ENCODE data around the gene AKT2. TPM values are rescaled to one million over a fixed set of nuclear protein-coding genes. Genes with fewer than 3 reads are reported as not detected.

AKT2 gene
- total and polyA plus RNA-seq, 8 donors, result 49.2 to 79.3 (median 55.4) TPM

GRCh38 chr19:40200341-40201099, 84.6 kb downstream of the AKT2 start:
- ATAC-seq, result no peak
- no peak for FAIRE-seq
- no peak overlapping the region for H3K27ac ChIP-seq
- H3K27me3 ChIP-seq, result no peaks in the 10 kb centered on the region
- DNase-seq, result no peak
- 84 to 97% methylated on average over 9 of the region's 9 CpGs for WGBS, 2 donors
- H3K4me3 ChIP-seq, result no peak overlapping the region
- H3K9me3 ChIP-seq, result no peaks in the 10 kb centered on the region
- no peaks in the 10 kb centered on the region for H3K36me3 ChIP-seq
- no peaks in the 10 kb centered on the region for H3K4me1 ChIP-seq
- no peak for TF ChIP-seq CTCF (IDR thresholded peaks at IDR 0.05)
- intact Hi-C loops (cut with DNase I), result no loop called here

DNA sequence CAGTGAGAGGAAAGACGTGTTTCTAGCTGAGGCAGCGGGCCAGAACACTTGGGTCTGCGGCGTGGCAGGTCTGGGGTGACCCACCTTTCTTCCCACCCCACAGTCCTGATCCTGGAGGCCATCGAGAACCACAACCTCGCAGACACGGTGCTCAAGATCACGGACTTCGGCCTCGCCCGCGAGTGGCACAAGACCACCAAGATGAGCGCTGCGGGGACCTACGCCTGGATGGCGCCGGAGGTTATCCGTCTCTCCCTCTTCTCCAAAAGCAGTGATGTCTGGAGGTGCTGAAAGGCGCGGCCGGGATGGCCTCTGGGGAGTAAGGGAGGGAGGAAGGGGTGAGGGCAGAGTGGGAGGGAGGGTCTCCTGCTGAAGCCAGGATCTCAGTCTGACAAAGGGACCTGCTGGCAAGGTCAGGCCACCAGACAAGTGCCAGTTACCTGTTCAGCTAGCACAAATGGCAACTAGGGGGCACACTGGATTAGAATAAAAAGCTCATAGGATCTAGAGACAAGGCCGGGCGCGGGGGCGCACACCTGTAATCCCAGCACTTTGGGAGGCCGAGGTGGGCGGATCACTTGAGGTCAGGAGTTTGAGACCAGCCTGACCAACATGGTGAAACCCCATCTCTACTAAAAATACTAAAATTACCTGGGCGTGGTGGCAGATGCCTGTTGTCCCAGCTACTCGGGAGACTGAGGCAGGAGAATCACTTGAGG, 86.7 kb downstream of the AKT2 start:
- Histone ChIP-seq H3K27ac (no peak overlapping the region), H3K36me3 (no peaks in the 10 kb centered on the region), H3K4me3 (no peak overlapping the region), H3K27me3 (no peaks in the 10 kb centered on the region), H3K9me3 (no peaks in the 10 kb centered on the region), H3K4me1 (no peaks in the 10 kb centered on the region)
- TF ChIP-seq CTCF (IDR thresholded peaks at IDR 0.05), result no peak
- WGBS, 2 donors, result 95 to 96% methylated on average over 29 of the region's 29 CpGs
- DNase-seq (no peak), ATAC-seq (no peak), FAIRE-seq (no peak)
- intact Hi-C loops (cut with DNase I), result no loop called here

DNA sequence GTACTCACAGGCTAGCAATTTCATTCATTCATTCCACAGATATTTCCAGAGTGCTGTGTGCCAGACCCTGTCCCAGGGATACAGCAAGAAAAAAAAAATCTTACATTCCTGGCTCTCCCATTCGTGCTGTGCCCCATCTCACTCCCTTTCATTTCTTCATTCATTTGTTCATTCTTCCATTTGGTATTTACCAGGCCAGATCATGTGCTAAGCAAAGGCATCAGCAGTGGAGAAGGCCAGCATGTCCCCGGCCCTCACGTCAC, 91.6 kb downstream of the AKT2 start:
- Histone ChIP-seq H3K36me3 (no peaks in the 10 kb centered on the region), H3K27ac (no peak overlapping the region), H3K4me1 (peaks cover 0 to 8% (median 7%) of the 10 kb centered on the region in 3 donors), H3K9me3 (no peaks in the 10 kb centered on the region), H3K4me3 (no peak overlapping the region), H3K27me3 (no peaks in the 10 kb centered on the region)
- no peak for ATAC-seq
- TF ChIP-seq CTCF (IDR thresholded peaks at IDR 0.05), result no peak
- intact Hi-C loops (cut with DNase I), result no loop called here
- 88 to 92% methylated on average over 3 of the region's 3 CpGs for WGBS, 2 donors
- DNase-seq, result no peak
- no peak for FAIRE-seq

DNA sequence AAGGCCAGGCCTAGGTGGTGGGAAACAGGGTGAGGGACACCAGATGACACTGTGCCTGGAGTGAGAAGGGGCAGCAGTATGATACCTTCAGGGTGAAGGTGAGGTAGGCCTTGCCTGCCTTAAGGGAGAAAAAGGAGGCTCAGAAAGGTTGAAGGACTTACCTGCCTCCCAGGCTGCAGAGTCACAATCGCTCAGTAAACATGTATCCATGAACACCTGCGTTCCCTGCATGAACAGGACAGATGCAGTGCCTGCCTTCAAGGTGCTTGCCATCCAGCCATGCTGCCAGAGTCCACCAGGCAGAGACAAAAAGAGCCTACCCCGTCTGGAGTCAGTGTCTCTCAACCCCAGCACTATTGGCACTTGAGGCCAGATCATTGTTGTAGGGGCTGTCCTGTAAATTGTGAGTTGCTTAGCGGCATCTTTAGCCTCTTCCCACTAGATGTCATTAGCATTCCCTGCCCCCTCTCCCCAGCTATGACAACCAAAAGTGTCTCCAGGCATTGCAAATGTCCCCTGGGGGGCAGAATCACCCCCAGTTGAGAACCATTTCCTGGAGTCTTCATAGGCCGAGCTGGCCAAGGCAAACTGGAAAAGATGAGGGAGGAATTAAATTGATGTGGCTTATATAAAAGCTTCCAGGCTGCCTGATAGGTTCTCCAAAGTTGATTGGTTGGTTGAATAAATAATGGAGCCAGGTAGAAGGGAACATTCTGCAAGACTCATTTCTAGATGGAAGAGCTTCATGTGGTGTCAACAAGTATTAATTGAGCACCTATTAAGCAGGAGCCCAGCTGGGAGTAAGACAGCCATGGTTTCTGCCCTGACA, 92.2 kb downstream of the AKT2 start:
- FAIRE-seq, result no peak

More for the DNA sequence above, 92.2 kb downstream of the AKT2 start:
- H3K27me3 ChIP-seq, result no peaks in the 10 kb centered on the region
- no peak overlapping the region for H3K4me3 ChIP-seq
- DNase-seq (no peak), ATAC-seq (no peak)
- no peaks in the 10 kb centered on the region for H3K36me3 ChIP-seq
- no peaks in the 10 kb centered on the region for H3K9me3 ChIP-seq
- intact Hi-C loops (cut with DNase I), result no loop called here
- H3K27ac ChIP-seq, result no peak overlapping the region
- H3K4me1 ChIP-seq, result peaks cover 0 to 8% (median 7%) of the 10 kb centered on the region in 3 donors
- no peak for TF ChIP-seq CTCF (IDR thresholded peaks at IDR 0.05)
- 87 to 92% methylated on average over 5 of the region's 5 CpGs for WGBS, 2 donors
